HepG2 (cell line): ENCODE results near the gene C1QTNF12. TPM values are rescaled to one million over a fixed set of nuclear protein-coding genes. Genes with fewer than 3 reads are reported as not detected.
A peak's percentile ranks its signal among the peaks of the same experiment; 100 is the strongest.

ENCODE experiments used
- BCL6 ChIP-seq: IDR thresholded peaks from 2 replicates; pipeline ENCODE4 v1.6.1; 2016; ENCODE audit warnings: missing genetic modification reagents, missing compliant biosample characterization
- DDIT3 ChIP-seq: sonication (generic); formaldehyde crosslinking; IDR thresholded peaks from 2 replicates; pipeline ENCODE4 v1.4.0; 2020; ENCODE audit warnings: mild to moderate bottlenecking, missing genetic modification reagents
- ETS1 ChIP-seq: sonication (generic); formaldehyde crosslinking; IDR thresholded peaks from 2 replicates; pipeline ENCODE4 v1.4.0; 2020; ENCODE audit warnings: missing genetic modification reagents
- EZH2 ChIP-seq: conservative IDR thresholded peaks from 2 replicates; pipeline ENCODE4 v1.6.1; 2012; ENCODE audit warnings: mild to moderate bottlenecking, low read depth, low read length, moderate library complexity
- FOXK2 ChIP-seq: fragments of 450-650 bp; IDR thresholded peaks from 2 replicates; pipeline ENCODE4 v1.6.1; 2016
- GFI1 ChIP-seq: sonication (generic); formaldehyde crosslinking; IDR thresholded peaks from 2 replicates; pipeline ENCODE4 v1.5.0; 2020; ENCODE audit warnings: missing genetic modification reagents, mild to moderate bottlenecking, borderline replicate concordance
- JUNB ChIP-seq: sonication (generic); formaldehyde crosslinking; IDR thresholded peaks from 2 replicates; pipeline ENCODE4 v1.8.0; 2022; ENCODE audit warnings: missing genetic modification reagents, mild to moderate bottlenecking, borderline replicate concordance
- KDM3A ChIP-seq: IDR thresholded peaks from 2 replicates; pipeline ENCODE4 v1.6.1; 2018; ENCODE audit warnings: low read depth, missing compliant biosample characterization
- NAIF1 ChIP-seq: sonication (generic); formaldehyde crosslinking; IDR thresholded peaks from 2 replicates; pipeline ENCODE4 v1.5.0; 2020; ENCODE audit warnings: mild to moderate bottlenecking, missing genetic modification reagents, borderline replicate concordance
- ONECUT2 ChIP-seq: sonication (generic); formaldehyde crosslinking; IDR thresholded peaks from 2 replicates; pipeline ENCODE4 v1.4.0; 2020; ENCODE audit warnings: missing genetic modification reagents
- RNF2 ChIP-seq: fragments of 450-650 bp; conservative IDR thresholded peaks from 2 replicates; pipeline ENCODE4 v1.6.1; 2016; ENCODE audit warnings: low read depth
- SP140L ChIP-seq: sonication (generic); formaldehyde crosslinking; IDR thresholded peaks from 2 replicates; pipeline ENCODE4 v1.4.0; 2020; ENCODE audit warnings: missing genetic modification reagents, borderline replicate concordance
- SYNCRIP ChIP-seq: fragments of 200-400 bp; formaldehyde crosslinking; IDR thresholded peaks from 2 replicates; pipeline ENCODE4 v1.6.1; 2018; ENCODE audit warnings: mild to moderate bottlenecking, low read depth, low read length; ENCODE audit not compliant: insufficient read depth
- WIZ ChIP-seq: sonication (generic); formaldehyde crosslinking; IDR thresholded peaks from 2 replicates; pipeline ENCODE4 v1.5.1; 2020; ENCODE audit warnings: mild to moderate bottlenecking, missing genetic modification reagents
- ZBTB37 ChIP-seq: sonication (generic); formaldehyde crosslinking; IDR thresholded peaks from 2 replicates; pipeline ENCODE4 v1.4.0; 2020; ENCODE audit warnings: mild to moderate bottlenecking, missing genetic modification reagents
- ZFX ChIP-seq: sonication (generic); formaldehyde crosslinking; IDR thresholded peaks from 2 replicates; pipeline ENCODE4 v1.4.0; 2020; ENCODE audit warnings: mild to moderate bottlenecking, low read depth, missing genetic modification reagents, moderate library complexity
- ZIK1 ChIP-seq: sonication (generic); formaldehyde crosslinking; IDR thresholded peaks from 2 replicates; pipeline ENCODE4 v1.5.0; 2020; ENCODE audit warnings: mild to moderate bottlenecking, low read depth, missing genetic modification reagents, borderline replicate concordance
- ZNF407 ChIP-seq: sonication (generic); formaldehyde crosslinking; IDR thresholded peaks from one replicate; pipeline ENCODE4 v1.5.1; 2020; ENCODE audit warnings: mild to moderate bottlenecking, missing genetic modification reagents; ENCODE audit errors: not compliant biosample characterization
- ZSCAN31 ChIP-seq: sonication (generic); formaldehyde crosslinking; IDR thresholded peaks from 2 replicates; pipeline ENCODE4 v1.5.0; 2020; ENCODE audit warnings: low read depth, mild to moderate bottlenecking, missing genetic modification reagents
- polyA plus RNA-seq, 8 experiments: library from polyadenylated mRNA; depleted of rRNA in 3 of 8; stranded (reverse) in 7 of 8; unstranded in 1 of 8; fragments of >200 nt; fragmentation: Illumina TruSeq in 4 of 8; extraction: Trizol in 4 of 8; gene quantifications; 2 replicates each; pipeline versions ENCODE4 v1.2.1 to v1.2.3, GENCODE V29; 2011 to 2016; ENCODE audit warnings: low read depth in 4 of 8, missing spikeins in 1 of 8, mixed read lengths in 1 of 8; ENCODE audit not compliant: insufficient read depth in 1 of 8
- total RNA-seq, 5 experiments: library from RNA; depleted of rRNA; stranded (reverse); fragments of >200 nt; fragmentation: Illumina TruSeq; extraction: Trizol; gene quantifications; 2 replicates each; pipeline ENCODE4 v1.2.3, GENCODE V29; 2016; ENCODE audit warnings: low read depth in 1 of 5

The C1QTNF12 gene
- total and polyA plus RNA-seq, 2 of the 13 experiments (the other 11 are each of a cell fraction or from before 2014, with no cell fraction given): 0.18 to 0.64 TPM

GRCh38 chr1:1236176-1236763 is 10.3 kb downstream of the C1QTNF12 start (continued):
- no peak for TF ChIP-seq ZBTB37
- no peak for TF ChIP-seq GFI1 (CRISPR knock-in tag)
- TF ChIP-seq KDM3A (CRISPR knock-in tag): no peak
- TF ChIP-seq SP140L: no peak
- TF ChIP-seq JUNB (CRISPR knock-in tag): no peak
- TF ChIP-seq WIZ (CRISPR knock-in tag): no peak
- TF ChIP-seq EZH2: 0 out of 2 replicates have a peak, but pooled peaks have one; percentile 48
- TF ChIP-seq NAIF1: no peak
- TF ChIP-seq ETS1 (CRISPR knock-in tag): no peak
- TF ChIP-seq RNF2: no peak
- TF ChIP-seq ONECUT2 (CRISPR knock-in tag): no peak
- TF ChIP-seq FOXK2: no peak
- TF ChIP-seq ZFX (CRISPR knock-in tag): peak; percentile 74
- no peak for TF ChIP-seq BCL6 (CRISPR knock-in tag)
- TF ChIP-seq ZIK1 (CRISPR knock-in tag): no peak
- TF ChIP-seq ZSCAN31 (CRISPR knock-in tag): no peak
- no peak for TF ChIP-seq SYNCRIP
- no peak for TF ChIP-seq DDIT3 (CRISPR knock-in tag)
- no peak for TF ChIP-seq ZNF407 (CRISPR knock-in tag)
